Fibroblast of peridontal ligament (primary cell): Measurements from ENCODE around the gene TRMT10A.
"Not testable (repeated sequence)": the region's sequence is repeated elsewhere in the genome, so short reads cannot be mapped to it uniquely, and the experiment has no call there.

ENCODE experiments used
- DNase-seq: peaks from one replicate; pipeline ENCODE4 v3.0.0-alpha.2; 2010; ENCODE audit errors: extremely low read depth

Gene TRMT10A

GRCh38 chr4:99552872-99553271 lies 11.0 kb downstream of the TRMT10A start:
- DNase-seq, result peak; percentile 13

GRCh38 chr4:99540277-99540939 lies 23.4 kb downstream of the TRMT10A start:
- no peak for DNase-seq

- DNase-seq, result no peak
Observed at GRCh38 chr4:99537674-99538073, 26.2 kb downstream of the TRMT10A start.

GRCh38 chr4:99536848-99537247 lies 27.0 kb downstream of the TRMT10A start:
- DNase-seq, result no peak

- no peak for DNase-seq
Observed at GRCh38 chr4:99536271-99536670, 27.6 kb downstream of the TRMT10A start.

- DNase-seq, result not testable (repeated sequence)
Observed at GRCh38 chr4:99534699-99535098, 29.1 kb downstream of the TRMT10A start.

- DNase-seq, result peak; percentile 8
Observed at GRCh38 chr4:99529956-99530355, 33.9 kb downstream of the TRMT10A start.

- DNase-seq, result peak; percentile 32
Observed at GRCh38 chr4:99529228-99529627, 34.6 kb downstream of the TRMT10A start.

GRCh38 chr4:99518601-99519295 lies 45.1 kb downstream of the TRMT10A start:
- no peak for DNase-seq

GRCh38 chr4:99510721-99511120 lies 53.1 kb downstream of the TRMT10A start, which contains the start of gene C4orf17:
C4orf17 (plus strand) TSS chr4:99511021; CDS start chr4:99513082, 2,061 bp downstream.
- no peak for DNase-seq

- no peak for DNase-seq
Observed at GRCh38 chr4:99507762-99508161, 56.1 kb downstream of the TRMT10A start.

- DNase-seq, result no peak
Observed at GRCh38 chr4:99507349-99507748, 56.5 kb downstream of the TRMT10A start.

- no peak for DNase-seq
Observed at GRCh38 chr4:99506781-99507180, 57.1 kb downstream of the TRMT10A start.

GRCh38 chr4:99504804-99505502 lies 58.9 kb downstream of the TRMT10A start:
- DNase-seq, result no peak
